Activated T-helper 9 cell treated with anti-CD3 and anti-CD28 coated beads, Interleukin-2, amount 50 U/mL, for 16 hours (primary cell): ENCODE measurements around the gene ZIC1.

Experiments
- DNase-seq: peaks from one replicate; pipeline ENCODE4 v3.0.0-alpha.2; 2020; ENCODE audit warnings: low read depth

The ZIC1 gene

GRCh38 chr3:147380387-147380951 is 28.7 kb upstream of the ZIC1 start:
- DNase-seq = no peak

GRCh38 chr3:147380977-147381376 is 28.2 kb upstream of the ZIC1 start:
- DNase-seq = no peak

GRCh38 chr3:147381596-147381995 is 27.6 kb upstream of the ZIC1 start:
- DNase-seq = no peak

GRCh38 chr3:147383617-147384016 is 25.5 kb upstream of the ZIC1 start:
- no peak for DNase-seq

- no peak for DNase-seq
Measured at GRCh38 chr3:147384210-147385058, 24.7 kb upstream of the ZIC1 start.

- no peak for DNase-seq
Measured at GRCh38 chr3:147385059-147386012, 23.8 kb upstream of the ZIC1 start.

- no peak for DNase-seq
Measured at GRCh38 chr3:147387291-147387884, 21.8 kb upstream of the ZIC1 start.

- DNase-seq = no peak
Measured at GRCh38 chr3:147387885-147388699, 21.1 kb upstream of the ZIC1 start.

- no peak for DNase-seq
Measured at GRCh38 chr3:147388700-147389580, 20.2 kb upstream of the ZIC1 start.

GRCh38 chr3:147389717-147390116 is 19.4 kb upstream of the ZIC1 start:
- no peak for DNase-seq

GRCh38 chr3:147390589-147391569 is 18.3 kb upstream of the ZIC1 start:
- DNase-seq = no peak

GRCh38 chr3:147391781-147392624 is 17.2 kb upstream of the ZIC1 start:
- no peak for DNase-seq

- no peak for DNase-seq
Measured at GRCh38 chr3:147392625-147392946, 16.6 kb upstream of the ZIC1 start.

- DNase-seq = no peak
Measured at GRCh38 chr3:147393261-147393942, 15.8 kb upstream of the ZIC1 start.

GRCh38 chr3:147393943-147394883 is 15.0 kb upstream of the ZIC1 start:
- no peak for DNase-seq

GRCh38 chr3:147394884-147395225 is 14.3 kb upstream of the ZIC1 start:
- DNase-seq = no peak
